Activated CD4-positive, alpha-beta T cell treated with anti-CD3 and anti-CD28 coated beads, Interleukin-2, amount 50 U/mL, for 24 hours (primary cell): ENCODE results near the gene MMAB.

ENCODE experiments used
- DNase-seq, 2 donors: peaks; one replicate each; pipeline ENCODE4 v3.0.0-alpha.2; 2020; ENCODE audit warnings: low read depth in 1 of 2, low spot score in 1 of 2

The MMAB gene

GRCh38 chr12:109586385-109587296, 13.3 kb upstream of the MMAB start:
- DNase-seq: no peak

GRCh38 chr12:109583733-109584132, 10.4 kb upstream of the MMAB start:
- DNase-seq: no peak

- no peak for DNase-seq
These were observed 9.3 kb upstream of the MMAB start for GRCh38 chr12:109582636-109583035.

DNA sequence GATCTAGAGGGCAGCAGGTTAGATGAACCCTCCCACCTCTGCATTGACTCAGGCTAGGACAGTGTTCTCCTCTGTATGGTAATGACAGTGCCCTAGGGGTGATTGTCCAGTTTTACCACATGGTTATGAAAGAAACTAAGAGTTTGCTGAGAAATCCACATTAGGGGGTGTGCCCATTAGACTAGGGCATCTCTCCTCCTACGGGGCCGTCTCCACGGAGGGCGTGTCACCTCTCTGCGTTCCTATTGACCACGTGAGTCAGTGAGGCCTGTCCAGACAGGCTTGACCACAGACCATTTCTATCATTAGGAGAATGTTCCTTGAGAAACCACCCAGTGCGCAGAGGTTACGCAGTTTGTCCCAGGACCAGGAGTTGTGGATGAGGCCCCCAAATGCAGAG, 8.6 kb upstream of the MMAB start:
- no peak for DNase-seq

DNA sequence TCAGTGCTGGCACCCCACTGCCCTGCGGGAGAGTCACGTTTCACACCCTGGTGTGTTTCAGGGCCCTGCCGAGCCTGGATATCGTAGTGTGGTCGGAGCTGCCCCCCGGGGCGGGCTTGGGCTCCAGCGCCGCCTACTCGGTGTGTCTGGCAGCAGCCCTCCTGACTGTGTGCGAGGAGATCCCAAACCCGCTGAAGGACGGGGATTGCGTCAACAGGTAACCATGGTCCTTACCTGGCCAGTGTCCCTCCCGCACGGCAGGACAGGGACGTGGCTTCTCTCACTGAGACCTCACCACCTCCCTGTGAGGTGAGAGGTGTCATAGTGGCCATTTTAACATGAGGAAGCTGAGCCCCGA, 8.0 kb upstream of the MMAB start:
- DNase-seq: no peak

DNA sequence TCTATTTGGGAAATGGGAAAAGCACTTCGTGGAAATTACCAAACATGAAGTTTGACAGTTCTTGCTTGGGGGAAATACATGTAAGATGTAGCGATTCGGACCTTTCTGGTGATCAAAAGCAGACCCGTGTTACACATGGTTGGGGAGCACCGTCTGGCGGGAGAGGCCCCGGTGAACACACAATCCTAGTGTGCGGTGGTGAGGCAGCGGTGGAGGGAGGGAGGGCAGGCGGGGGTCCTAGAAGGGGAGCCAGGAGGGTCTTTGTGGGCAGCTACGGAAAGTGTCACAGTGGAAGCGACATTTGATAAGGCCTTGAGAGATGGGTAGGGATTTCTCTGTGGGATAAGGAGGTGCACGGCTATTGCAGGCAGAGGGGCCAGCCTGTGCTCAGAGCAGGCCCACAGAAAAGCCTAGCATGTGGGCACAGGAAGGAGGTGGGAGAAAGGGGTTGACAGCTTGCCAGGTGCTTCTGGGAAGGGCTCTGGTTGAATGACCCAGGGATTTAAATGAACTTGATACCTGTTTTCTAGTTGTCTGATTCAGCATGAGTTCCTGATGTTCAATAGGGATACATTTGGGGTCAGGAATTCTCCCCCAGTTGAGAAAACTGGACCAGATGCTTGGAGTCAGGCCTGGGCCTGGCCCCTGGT, 7.5 kb upstream of the MMAB start:
- DNase-seq: no peak

DNA sequence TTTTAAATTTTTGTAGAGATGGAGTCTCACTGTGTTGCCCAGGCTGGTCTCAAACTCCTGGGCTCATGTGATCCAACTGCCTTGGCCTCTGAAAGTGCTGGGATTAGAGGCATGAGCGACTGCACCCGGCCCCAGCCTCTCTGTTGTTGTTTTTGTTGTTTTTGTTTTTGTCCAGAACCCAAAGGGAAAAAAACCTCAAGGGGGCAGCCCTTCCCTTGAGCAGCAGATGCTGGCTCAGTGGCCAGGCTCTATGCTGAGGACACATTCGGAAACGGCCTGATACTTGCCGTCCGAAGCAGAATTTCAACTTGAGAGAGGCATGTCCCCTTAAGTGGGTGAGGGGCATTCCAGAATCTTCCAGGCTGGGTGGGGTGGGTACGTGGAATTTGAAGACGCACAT, 7.0 kb upstream of the MMAB start:
- DNase-seq: no peak

- no peak for DNase-seq
These were observed 6.3 kb upstream of the MMAB start for GRCh38 chr12:109579639-109580038.

DNA sequence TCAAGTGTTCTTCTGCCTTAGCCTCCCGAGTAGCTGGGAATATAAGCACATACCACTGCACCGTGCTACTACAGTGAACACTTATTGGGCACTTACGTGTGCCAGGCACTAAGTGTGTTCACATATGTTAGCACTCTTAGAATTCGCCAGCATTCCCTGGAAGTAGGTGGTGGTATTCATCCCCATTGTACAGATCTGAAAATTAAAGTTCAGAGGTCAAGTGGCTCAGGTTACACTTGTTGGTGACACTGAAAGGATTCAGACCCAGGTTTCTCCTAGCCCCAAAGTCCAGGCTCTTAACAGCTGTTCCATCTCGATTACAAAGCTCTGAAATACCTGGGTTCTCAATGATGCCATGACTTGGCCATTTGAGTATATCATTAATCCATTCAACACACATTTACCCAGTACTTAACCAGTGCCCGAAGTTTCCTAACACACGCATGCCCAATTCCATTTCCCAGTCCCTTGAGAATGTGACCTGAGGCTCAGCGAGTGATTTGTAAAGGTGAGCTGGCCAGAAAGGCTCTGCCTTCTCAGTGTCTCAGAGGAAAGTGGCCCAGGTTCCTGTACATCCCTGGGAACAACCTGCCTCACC, 5.1 kb upstream of the MMAB start:
- no peak for DNase-seq

GRCh38 chr12:109577311-109577710, 4.0 kb upstream of the MMAB start:
- no peak for DNase-seq

DNA sequence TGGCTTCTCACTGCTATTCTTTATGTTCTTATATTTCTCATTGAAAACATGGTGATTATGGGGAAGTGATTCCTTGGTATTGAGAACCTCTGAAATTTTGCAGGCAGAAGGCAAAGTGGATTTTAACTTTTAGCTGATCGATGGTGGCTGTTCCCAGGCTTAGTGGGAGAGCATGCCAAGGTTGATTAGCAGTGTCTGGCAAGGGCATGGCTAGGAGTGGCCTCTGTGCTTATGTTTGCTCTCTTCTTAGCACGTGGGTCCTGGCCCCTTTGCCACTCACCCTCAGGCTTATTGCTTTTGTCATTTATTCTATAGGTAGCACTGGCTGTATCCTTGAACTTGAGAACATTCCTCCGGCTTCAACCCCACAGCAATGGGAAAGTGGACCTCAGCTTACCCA, 2.4 kb upstream of the MMAB start:
- no peak for DNase-seq

- DNase-seq: no peak
These were observed 575 bp upstream of the MMAB start for GRCh38 chr12:109573914-109574244.

GRCh38 chr12:109572506-109572845, 828 bp downstream of the MMAB start:
- no peak for DNase-seq

GRCh38 chr12:109571773-109572505, 1.4 kb downstream of the MMAB start:
- no peak for DNase-seq

DNA sequence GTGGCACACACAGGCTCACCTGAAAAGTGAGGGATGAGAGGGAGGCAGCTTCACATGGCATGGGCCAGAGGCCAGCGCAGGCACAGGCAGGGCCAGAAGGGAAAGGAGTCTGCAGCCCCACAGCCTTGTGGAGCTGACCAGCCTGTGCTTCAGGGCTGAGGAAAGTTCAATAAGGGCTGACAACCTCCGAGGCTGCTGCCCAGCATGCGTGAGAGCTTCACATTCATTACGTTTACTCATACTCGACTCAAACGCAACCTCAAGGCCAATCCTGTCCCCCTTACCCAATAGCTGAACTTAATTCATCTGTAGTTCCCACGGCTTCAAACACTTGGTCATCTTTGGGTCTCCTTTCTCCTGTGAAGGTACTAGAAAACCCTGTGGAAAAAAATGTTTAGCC, 4.8 kb downstream of the MMAB start:
- no peak for DNase-seq

DNA sequence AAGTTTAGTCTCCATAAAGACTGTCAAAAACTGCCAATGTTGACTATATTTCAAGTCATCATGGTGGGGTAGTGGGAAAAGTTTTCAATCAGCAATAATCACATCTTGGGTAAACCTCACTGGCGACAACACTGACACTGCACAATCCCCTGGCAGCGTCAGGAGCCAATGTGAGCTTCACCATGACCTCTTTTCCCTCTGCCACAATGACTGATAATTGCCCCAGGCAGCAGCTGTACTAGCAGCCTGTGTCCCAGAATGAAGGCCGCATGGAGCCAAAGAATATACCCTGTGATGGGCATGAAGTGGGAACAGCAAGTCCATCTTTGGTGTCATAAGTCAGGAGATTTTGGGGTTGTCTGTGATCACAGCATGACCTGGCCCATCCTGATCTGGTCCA, 5.3 kb downstream of the MMAB start:
- no peak for DNase-seq

- DNase-seq: no peak
These were observed 6.0 kb downstream of the MMAB start for GRCh38 chr12:109567296-109567695.

DNA sequence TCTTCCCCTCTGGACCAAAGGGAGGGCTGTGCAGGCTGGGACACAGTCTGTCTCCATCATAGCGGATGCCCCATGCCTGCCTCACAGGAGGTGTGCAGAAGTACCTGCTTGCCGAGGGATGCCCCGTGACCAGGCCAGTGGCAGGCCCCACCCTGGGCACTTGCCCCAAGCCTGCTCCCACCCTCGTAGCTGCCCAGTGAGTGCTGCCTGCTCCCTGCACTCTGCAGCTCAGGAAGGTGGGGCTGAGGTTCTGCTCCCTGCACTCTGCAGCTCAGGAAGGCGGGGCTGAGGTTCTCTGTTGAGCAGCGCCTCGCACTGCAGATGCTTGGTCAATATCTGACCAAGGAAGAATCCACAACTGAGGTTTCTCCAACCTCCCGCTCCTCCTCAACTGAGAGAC, 6.9 kb downstream of the MMAB start:
- DNase-seq: no peak

DNA sequence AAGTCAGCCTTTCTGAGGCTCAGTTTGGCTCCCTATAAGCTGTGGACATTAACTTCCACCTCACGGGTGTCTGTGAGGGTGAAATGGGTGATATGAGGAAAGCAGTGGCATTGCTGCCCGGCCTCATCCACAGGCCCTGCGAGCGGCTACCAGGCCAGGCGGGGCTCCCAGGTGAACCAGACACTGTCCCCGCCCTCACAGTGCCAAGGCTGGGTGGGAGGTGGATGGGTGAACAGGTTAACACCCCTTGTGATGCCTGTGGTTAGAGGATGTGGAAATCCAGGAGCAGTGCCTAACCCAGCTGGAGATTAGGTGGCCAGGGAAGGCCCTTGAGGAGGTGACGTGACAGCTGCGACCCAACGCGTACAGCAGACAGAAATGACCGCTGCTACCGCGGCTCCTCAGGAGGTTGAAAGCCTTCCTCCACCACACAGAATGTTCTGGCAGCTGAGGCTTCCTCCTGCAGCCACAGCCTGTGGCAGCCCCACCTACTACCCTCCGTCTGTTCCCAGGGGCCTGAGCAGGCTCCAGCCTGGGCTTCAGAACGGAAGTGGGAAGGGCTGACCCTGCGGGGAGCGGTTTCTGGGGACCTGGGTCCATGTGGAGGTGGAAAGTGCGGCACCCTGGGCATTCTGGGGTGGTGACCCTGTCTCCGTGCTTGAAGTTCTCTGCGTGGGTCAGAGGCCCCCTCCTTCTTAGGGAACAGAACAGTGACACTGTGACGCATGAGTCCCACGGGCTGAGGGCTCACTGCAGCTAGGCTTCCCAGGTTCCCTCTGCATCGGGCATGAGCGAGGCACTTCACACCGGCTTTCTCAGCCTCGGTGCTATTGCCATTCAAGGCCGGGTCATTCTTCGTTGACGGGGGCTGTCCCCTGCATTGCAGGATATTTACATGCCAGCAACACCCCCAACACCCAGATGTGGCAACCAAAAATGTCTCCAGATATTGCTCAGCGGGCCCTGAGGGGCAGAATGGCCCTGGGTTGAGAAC, 9.7 kb downstream of the MMAB start:
- no peak for DNase-seq

DNA sequence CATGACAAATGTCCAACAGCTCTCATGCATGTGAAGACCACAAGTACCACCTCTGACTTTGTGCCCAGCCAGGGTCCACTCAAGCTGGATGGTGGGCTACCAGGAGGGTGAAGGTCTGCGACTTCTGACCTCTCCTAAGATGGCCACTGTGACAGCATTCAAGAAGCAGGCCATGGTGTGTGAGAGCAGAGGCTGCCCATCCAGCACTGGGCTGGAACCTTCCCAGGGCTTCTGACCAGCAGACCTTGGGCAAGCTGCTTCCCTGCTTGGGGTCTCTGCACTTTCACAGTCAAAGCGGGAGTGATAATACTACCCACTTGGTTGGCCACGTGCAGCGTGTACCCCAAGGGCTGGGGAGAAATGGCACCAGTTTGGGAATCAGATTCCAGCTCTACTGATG, 10.4 kb downstream of the MMAB start:
- DNase-seq: no peak

DNA sequence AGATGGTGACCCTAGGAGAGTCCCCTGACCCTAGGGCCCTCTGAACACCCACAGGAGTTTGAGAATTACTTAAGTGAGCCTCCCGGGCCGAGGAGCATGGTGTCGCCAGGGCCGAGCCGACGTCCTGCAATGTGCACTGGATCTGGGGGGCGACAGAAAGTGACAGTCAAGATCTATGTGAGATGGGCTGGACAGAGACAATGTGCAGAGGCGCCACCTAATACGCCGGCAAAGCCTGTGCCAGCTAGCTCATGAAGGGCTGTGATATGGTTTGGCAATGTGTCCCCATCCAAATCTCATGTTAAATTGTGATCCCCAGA, 11.6 kb downstream of the MMAB start:
- no peak for DNase-seq
